Mesenchymal stem cell (in vitro differentiated cells and primary cell): ENCODE results near the gene RGS7.

Source experiments
- DNase-seq: peaks from one replicate; pipeline ENCODE4 v3.0.0-alpha.2; 2013
- H2AFZ ChIP-seq: one replicate; pipeline ENCODE4 v1.6.1; 2013; ENCODE audit warnings: low read depth, mild to moderate bottlenecking, control low read depth, inconsistent platforms, low read length, moderate library complexity
- H2AK5ac ChIP-seq: 2 replicates; pipeline ENCODE4 v1.6.1; 2013; ENCODE audit warnings: low read length, moderate library complexity, mild to moderate bottlenecking, inconsistent platforms; ENCODE audit not compliant: severe bottlenecking
- H2BK120ac ChIP-seq: one replicate; pipeline ENCODE4 v1.6.1; 2013; ENCODE audit warnings: low read depth, mild to moderate bottlenecking, inconsistent platforms, low read length, moderate library complexity
- H2BK12ac ChIP-seq, 2 experiments: one replicate each; pipeline ENCODE4 v1.6.1; 2013; ENCODE audit warnings: inconsistent platforms in 2 of 2, low read length in 2 of 2, mild to moderate bottlenecking in 2 of 2, moderate library complexity in 2 of 2, control low read depth in 1 of 2
- H2BK15ac ChIP-seq: one replicate; pipeline ENCODE4 v1.6.1; 2013; ENCODE audit warnings: mild to moderate bottlenecking, low read depth, inconsistent platforms; ENCODE audit not compliant: poor library complexity, severe bottlenecking
- H2BK5ac ChIP-seq: 2 replicates; pipeline ENCODE4 v1.6.1; 2013; ENCODE audit warnings: low read depth, mild to moderate bottlenecking, low read length, control low read depth, inconsistent platforms; ENCODE audit not compliant: poor library complexity, severe bottlenecking
- H3K14ac ChIP-seq, 2 experiments: one replicate each; pipeline ENCODE4 v1.6.1; 2013; ENCODE audit warnings: inconsistent platforms in 2 of 2, low read length in 2 of 2, control low read depth in 1 of 2, mild to moderate bottlenecking in 1 of 2, moderate library complexity in 1 of 2
- H3K18ac ChIP-seq, 2 experiments: one replicate each; pipeline ENCODE4 v1.6.1; 2013; ENCODE audit warnings: inconsistent platforms in 2 of 2, low read length in 2 of 2, control low read depth in 1 of 2, low read depth in 1 of 2, mild to moderate bottlenecking in 1 of 2
- H3K23ac ChIP-seq, 2 experiments: one replicate each; pipeline ENCODE4 v1.6.1; 2013; ENCODE audit warnings: inconsistent platforms in 2 of 2, low read length in 2 of 2, mild to moderate bottlenecking in 2 of 2, moderate library complexity in 2 of 2, control low read depth in 1 of 2
- H3K27ac ChIP-seq: 2 replicates; pipeline ENCODE4 v1.5.1; 2013; ENCODE audit warnings: mild to moderate bottlenecking, moderate library complexity, low read length, control low read depth, inconsistent platforms; ENCODE audit not compliant: poor library complexity, severe bottlenecking
- H3K27me3 ChIP-seq, 2 experiments: 2 replicates each; pipeline versions ENCODE4 v1.6.1 to v1.7.0; 2013; ENCODE audit warnings: low read length in 2 of 2, mild to moderate bottlenecking in 2 of 2, moderate library complexity in 2 of 2, control low read depth in 1 of 2, inconsistent platforms in 1 of 2; ENCODE audit not compliant: control insufficient read depth in 1 of 2, insufficient read depth in 1 of 2
- H3K36me3 ChIP-seq, 2 experiments: 2 replicates each; pipeline versions ENCODE4 v1.6.1 to v1.7.0; 2013; ENCODE audit warnings: low read length in 2 of 2, control low read depth in 1 of 2, inconsistent platforms in 1 of 2, low read depth in 1 of 2, mild to moderate bottlenecking in 1 of 2; ENCODE audit not compliant: insufficient read depth in 2 of 2, control insufficient read depth in 1 of 2
- H3K4ac ChIP-seq, 2 experiments: one replicate each; pipeline ENCODE4 v1.6.1; 2013; ENCODE audit warnings: inconsistent platforms in 2 of 2, low read length in 2 of 2, mild to moderate bottlenecking in 2 of 2, moderate library complexity in 2 of 2, control low read depth in 1 of 2, low read depth in 1 of 2
- H3K4me1 ChIP-seq: 2 replicates; pipeline ENCODE4 v1.6.1; 2013; ENCODE audit warnings: low read depth, low read length, control low read depth; ENCODE audit not compliant: control insufficient read depth, insufficient read depth
- H3K4me2 ChIP-seq: 2 replicates; pipeline ENCODE4 v1.6.1; 2013; ENCODE audit warnings: low read length, mild to moderate bottlenecking, inconsistent platforms; ENCODE audit not compliant: poor library complexity, severe bottlenecking
- H3K4me3 ChIP-seq, 2 experiments: 2 replicates each; pipeline versions ENCODE4 v1.5.1 to v1.7.0; 2013; ENCODE audit warnings: low read length in 2 of 2, mild to moderate bottlenecking in 2 of 2, control low read depth in 1 of 2, low read depth in 1 of 2; ENCODE audit not compliant: insufficient read depth in 1 of 2
- H3K79me1 ChIP-seq: replicated peaks from 2 replicates; pipeline ENCODE4 v1.6.1; 2013; ENCODE audit warnings: mild to moderate bottlenecking, control low read depth, low read length, inconsistent platforms; ENCODE audit not compliant: poor library complexity, severe bottlenecking
- H3K9ac ChIP-seq: 2 replicates; pipeline ENCODE4 v1.7.0; 2013; ENCODE audit warnings: mild to moderate bottlenecking, low read length, moderate library complexity
- H3K9me3 ChIP-seq: 2 replicates; pipeline ENCODE4 v1.7.0; 2013; ENCODE audit warnings: mild to moderate bottlenecking, low read length; ENCODE audit not compliant: control insufficient read depth
- H4K8ac ChIP-seq: one replicate; pipeline ENCODE4 v1.6.1; 2013; ENCODE audit warnings: inconsistent platforms, mild to moderate bottlenecking, low read length, moderate library complexity
- H4K91ac ChIP-seq: one replicate; pipeline ENCODE4 v1.6.1; 2013; ENCODE audit warnings: mild to moderate bottlenecking, low read length, inconsistent platforms
- WGBS: methylation state at CpG from one replicate; pipeline ENCODE4 v1.1.7; 2013; ENCODE audit warnings: mixed read lengths; 5-methylcytosine and 5-hydroxymethylcytosine counted together

Gene RGS7

DNA sequence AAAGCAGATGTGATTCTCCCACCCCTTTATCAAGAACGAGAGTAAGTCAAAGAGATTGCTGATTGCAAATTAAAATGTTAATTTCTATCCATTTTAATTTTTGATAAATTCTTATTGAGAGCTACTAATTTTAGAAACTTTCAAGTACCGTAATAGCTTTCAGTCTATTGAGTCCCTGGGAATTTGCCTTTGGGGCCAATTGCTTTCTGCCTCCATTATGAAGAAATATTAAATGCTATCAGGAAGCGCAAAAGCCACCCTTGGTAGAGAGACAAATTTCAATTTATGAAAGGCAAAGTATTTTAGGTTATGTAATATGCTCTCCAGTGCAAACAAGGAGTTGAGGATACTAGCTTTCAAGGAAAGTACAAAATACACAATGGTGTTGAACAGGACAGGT is 332.2 kb downstream of the RGS7 start:
- no peak overlapping the region for H3K4me2 ChIP-seq
- H4K91ac ChIP-seq: no peak overlapping the region
- no peak overlapping the region for H3K18ac ChIP-seq
- H2BK12ac ChIP-seq: no peak overlapping the region
- H3K9me3 ChIP-seq: peaks cover 4% of the 10 kb centered on the region
- no peak overlapping the region for H3K9ac ChIP-seq
- H3K27ac ChIP-seq: no peak overlapping the region
- no peak overlapping the region for H4K8ac ChIP-seq
- H3K4me1 ChIP-seq: no peaks in the 10 kb centered on the region
- no peak overlapping the region for H3K4me3 ChIP-seq
- DNase-seq: no peak
- no peaks in the 10 kb centered on the region for H3K79me1 ChIP-seq
- H2BK15ac ChIP-seq: no peak overlapping the region
- H2BK120ac ChIP-seq: no peak overlapping the region
- H2AFZ ChIP-seq: no peak overlapping the region
- WGBS: 91% methylated on average over 2 of the region's 3 CpGs
- H2AK5ac ChIP-seq: no peak overlapping the region
- no peak overlapping the region for H3K14ac ChIP-seq
- no peak overlapping the region for H3K4ac ChIP-seq
- H3K36me3 ChIP-seq: no peaks in the 10 kb centered on the region
- no peaks in the 10 kb centered on the region for H3K27me3 ChIP-seq
- no peak overlapping the region for H2BK5ac ChIP-seq
- no peak overlapping the region for H3K23ac ChIP-seq

DNA sequence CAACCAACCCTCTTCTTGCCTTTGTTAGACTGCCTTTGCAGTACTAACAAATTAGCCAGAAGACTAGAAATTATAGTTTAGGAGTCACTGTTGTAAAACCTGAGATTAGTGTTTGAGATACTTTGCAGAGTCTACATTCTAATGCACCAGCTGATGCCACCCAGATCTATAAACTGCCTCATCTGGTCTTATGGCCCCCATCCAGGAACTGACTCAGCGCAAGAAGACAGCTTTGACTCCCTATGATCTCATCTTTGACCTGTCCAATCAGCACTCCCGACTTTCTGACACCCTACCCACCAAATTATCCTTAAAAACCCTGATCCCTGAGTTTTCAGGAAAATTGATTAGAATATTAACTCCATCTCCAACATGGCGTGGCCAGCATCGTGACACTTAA is 334.6 kb downstream of the RGS7 start:
- no peak overlapping the region for H2AK5ac ChIP-seq
- no peak overlapping the region for H3K27ac ChIP-seq

DNA sequence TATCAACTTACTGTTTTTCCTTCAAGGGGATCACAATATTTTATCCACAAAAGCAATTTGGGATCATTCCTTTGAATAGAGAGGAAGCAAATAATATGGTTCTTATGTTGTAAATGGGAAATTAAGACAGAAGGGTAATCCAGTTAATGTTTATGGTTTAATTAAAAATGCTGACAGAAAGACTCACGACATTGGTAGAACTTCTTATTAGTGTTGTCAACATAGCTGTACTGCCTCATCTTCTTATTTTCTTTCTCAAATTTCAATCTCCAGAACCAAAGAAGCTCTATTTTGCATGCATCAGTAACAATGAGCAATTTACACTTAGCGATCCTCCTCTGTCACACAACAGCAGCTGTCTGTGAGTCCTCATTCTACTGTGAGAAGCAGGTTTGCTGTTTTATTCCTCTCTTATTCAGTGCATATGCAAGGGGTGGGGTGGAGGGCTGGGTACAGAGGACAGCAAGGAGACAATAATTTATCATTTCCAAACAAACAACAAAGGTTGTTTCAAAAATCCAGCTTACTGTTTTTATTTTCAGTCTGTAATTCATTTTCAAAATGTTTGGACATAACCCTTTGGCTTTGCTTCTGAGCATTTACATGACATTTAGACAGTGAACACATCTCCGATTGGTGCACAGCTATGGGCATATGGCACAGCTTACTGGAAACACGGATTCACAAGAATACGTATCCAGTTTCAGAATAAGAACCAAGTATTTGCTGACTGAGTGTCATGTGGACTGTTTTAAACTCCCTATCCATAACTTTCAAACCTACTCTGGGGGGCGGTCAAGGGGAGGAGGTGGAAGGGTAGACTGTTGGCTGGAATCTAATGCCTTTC is 335.9 kb downstream of the RGS7 start:
- Histone ChIP-seq H3K9ac (no peak overlapping the region), H2AK5ac (no peak overlapping the region), H3K4ac (no peak overlapping the region), H3K27ac (no peak overlapping the region), H3K9me3 (peaks cover 13% of the 10 kb centered on the region), H2AFZ (no peak overlapping the region), H3K79me1 (no peaks in the 10 kb centered on the region), H3K14ac (no peak overlapping the region), H2BK5ac (no peak overlapping the region), H2BK120ac (no peak overlapping the region), H3K18ac (no peak overlapping the region), H4K91ac (no peak overlapping the region), H3K27me3 (no peaks in the 10 kb centered on the region), H3K23ac (no peak overlapping the region), H3K4me2 (no peak overlapping the region), H3K4me1 (no peaks in the 10 kb centered on the region), H4K8ac (no peak overlapping the region), H2BK15ac (no peak overlapping the region), H3K4me3 (no peak overlapping the region), H2BK12ac (no peak overlapping the region), H3K36me3 (no peaks in the 10 kb centered on the region)
- no peak for DNase-seq
- WGBS: 89% methylated on average over 2 of the region's 6 CpGs

More for the DNA sequence above, 334.6 kb downstream of the RGS7 start:
- Histone ChIP-seq H3K14ac (no peak overlapping the region), H3K4ac (no peak overlapping the region), H3K36me3 (no peaks in the 10 kb centered on the region), H2BK12ac (no peak overlapping the region), H4K8ac (no peak overlapping the region), H3K18ac (no peak overlapping the region), H3K79me1 (no peaks in the 10 kb centered on the region), H3K4me3 (no peak overlapping the region), H4K91ac (no peak overlapping the region), H2BK120ac (no peak overlapping the region), H3K9me3 (peaks cover 13% of the 10 kb centered on the region), H3K27me3 (no peaks in the 10 kb centered on the region), H3K4me2 (no peak overlapping the region), H3K23ac (no peak overlapping the region), H2BK5ac (no peak overlapping the region), H2AFZ (no peak overlapping the region), H3K4me1 (no peaks in the 10 kb centered on the region), H2BK15ac (no peak overlapping the region), H3K9ac (no peak overlapping the region)
- DNase-seq: no peak
- WGBS: 85% methylated on average over 4 of the region's 4 CpGs

DNA sequence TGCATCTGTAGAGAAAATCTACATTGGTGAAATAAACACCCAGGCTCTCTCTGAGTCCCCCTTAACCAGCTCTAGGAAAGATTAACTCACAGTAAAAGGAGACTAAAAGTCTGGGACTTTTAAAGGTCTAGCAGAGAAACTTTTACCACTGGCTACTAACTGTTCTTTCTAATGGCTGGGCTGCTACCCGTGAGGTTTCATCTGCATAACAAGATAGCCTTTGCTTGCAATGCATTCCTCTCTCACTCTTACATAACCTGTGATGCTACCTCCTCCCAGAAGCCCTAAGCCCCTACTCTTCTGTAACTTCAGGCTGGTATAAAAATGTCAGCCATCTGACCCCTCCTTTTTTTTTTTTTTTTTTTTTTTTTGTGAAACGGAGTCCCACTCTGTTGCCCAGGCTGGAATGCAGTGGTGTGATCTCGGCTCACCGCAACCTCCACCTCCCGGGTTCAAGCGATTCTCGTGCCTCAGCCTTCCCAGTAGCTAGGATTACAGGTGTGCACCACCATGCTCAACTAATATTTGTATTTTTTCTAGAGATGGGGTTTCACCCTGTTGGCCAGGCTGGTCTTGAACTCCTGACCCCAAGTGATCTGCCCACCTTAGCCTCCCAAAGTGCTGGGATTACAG is 344.2 kb downstream of the RGS7 start:
- Histone ChIP-seq H2AFZ (no peak overlapping the region), H3K4ac (no peak overlapping the region), H3K27ac (no peak overlapping the region), H3K4me1 (no peaks in the 10 kb centered on the region), H3K14ac (no peak overlapping the region), H3K4me2 (no peak overlapping the region), H3K18ac (no peak overlapping the region), H3K36me3 (no peaks in the 10 kb centered on the region), H2BK120ac (no peak overlapping the region), H2AK5ac (no peak overlapping the region), H3K79me1 (no peaks in the 10 kb centered on the region), H3K9ac (no peak overlapping the region), H3K27me3 (no peaks in the 10 kb centered on the region), H2BK15ac (no peak overlapping the region), H4K91ac (no peak overlapping the region), H2BK12ac (no peak overlapping the region), H4K8ac (no peak overlapping the region), H3K23ac (no peak overlapping the region), H3K4me3 (no peak overlapping the region), H3K9me3 (peaks cover 4% of the 10 kb centered on the region), H2BK5ac (no peak overlapping the region)
- WGBS: 72% methylated on average over 6 of the region's 7 CpGs
- DNase-seq: no peak
